AG10803 (cell line): ENCODE data around the gene SREBF2.

Source experiments
- DNase-seq: peaks from one replicate; pipeline ENCODE4 v3.0.0; 2010; ENCODE audit warnings: low read depth
- H3K4me3 ChIP-seq: 2 replicates; pipeline ENCODE4 v1.5.1; 2011; ENCODE audit warnings: mild to moderate bottlenecking, low read length, control low read depth
- CTCF ChIP-seq: conservative IDR thresholded peaks from 2 replicates; pipeline ENCODE4 v1.5.1; 2011; ENCODE audit warnings: mild to moderate bottlenecking, low read length, control low read depth, inconsistent platforms

The SREBF2 gene

GRCh38 chr22:41820447-41820846, 12.5 kb upstream of the SREBF2 start:
- TF ChIP-seq CTCF = no peak
- no peak overlapping the region for H3K4me3 ChIP-seq
- no peak for DNase-seq

GRCh38 chr22:41821471-41822316, 11.2 kb upstream of the SREBF2 start:
- DNase-seq = no peak

GRCh38 chr22:41822317-41823057, 10.4 kb upstream of the SREBF2 start:
- no peak overlapping the region for H3K4me3 ChIP-seq
- peak; percentile 51 for TF ChIP-seq CTCF
- DNase-seq = peak; percentile 46

More at GRCh38 chr22:41821471-41822316, 11.2 kb upstream of the SREBF2 start:
- H3K4me3 ChIP-seq = no peak overlapping the region
- TF ChIP-seq CTCF = no peak

- DNase-seq = no peak
- H3K4me3 ChIP-seq = no peak overlapping the region
- TF ChIP-seq CTCF = no peak
Observed at GRCh38 chr22:41823797-41824196, 9.1 kb upstream of the SREBF2 start.

- DNase-seq = no peak
- no peak for TF ChIP-seq CTCF
- H3K4me3 ChIP-seq = no peak overlapping the region
Observed at GRCh38 chr22:41825376-41825775, 7.5 kb upstream of the SREBF2 start.

- DNase-seq = no peak
- TF ChIP-seq CTCF = no peak
- H3K4me3 ChIP-seq = no peak overlapping the region
Observed at GRCh38 chr22:41826021-41826420, 6.9 kb upstream of the SREBF2 start.
